Caco-2 (cell line): ENCODE measurements around the gene MTMR12. TPM values are rescaled to one million over a fixed set of nuclear protein-coding genes. Genes with fewer than 3 reads are reported as not detected.

Experiments used
- BruUV-seq: library from RNA; stranded (reverse); fragments of 400-500 nt; replicated peaks from 2 replicates; lab custom pipeline; 2021; lab: Mats Ljungman, UMichigan
- CTCF ChIA-PET: fragments of 300-600 bp; sonication (Branson Sonifier 250); formaldehyde crosslinking; loops from one replicate; lab custom pipeline; 2022; ENCODE audit warnings: antibody characterized with exemption; lab: Charles Lee
- POLR2A ChIA-PET: fragments of 300-600 bp; sonication (Branson Sonifier 250); formaldehyde crosslinking; loops from one replicate; lab custom pipeline; 2022; ENCODE audit warnings: antibody characterized with exemption; lab: Charles Lee
- DNase-seq, 2 experiments: peaks; one replicate each; pipeline versions ENCODE4 v3.0.0 to v3.0.0-alpha.2; 2020 to 2022
- H3K27me3 ChIP-seq: replicated peaks from 2 replicates; pipeline ENCODE4 v1.6.0; 2011; ENCODE audit warnings: low read length; ENCODE audit not compliant: control insufficient read depth, insufficient read depth
- H3K36me3 ChIP-seq: 2 replicates; pipeline ENCODE4 v1.5.1; 2011; ENCODE audit warnings: low read length; ENCODE audit not compliant: control insufficient read depth, insufficient read depth
- H3K4me1 ChIP-seq: fragments of 250-450 bp; sonication (Bioruptor Pico); 2 replicates; pipeline ENCODE4 v1.5.1; 2020; ENCODE audit warnings: mild to moderate bottlenecking
- H3K4me3 ChIP-seq: 2 replicates; pipeline ENCODE4 v1.5.1; 2011; ENCODE audit warnings: low read depth, mild to moderate bottlenecking, control low read depth, low read length
- H3K9me3 ChIP-seq: fragments of 250-450 bp; sonication (Bioruptor Pico); 2 replicates; pipeline ENCODE4 v1.5.1; 2020; ENCODE audit warnings: mild to moderate bottlenecking, moderate library complexity
- H3K27ac Mint-ChIP-seq: one replicate; pipeline ENCODE4 v1.8.0; 2022; ENCODE audit warnings: mixed read lengths; ENCODE audit not compliant: unreplicated experiment
- H3K27me3 Mint-ChIP-seq: one replicate; pipeline ENCODE4 v1.8.0; 2022; ENCODE audit warnings: mixed read lengths; ENCODE audit not compliant: insufficient read depth, unreplicated experiment
- H3K36me3 Mint-ChIP-seq: one replicate; pipeline ENCODE4 v1.8.0; 2022; ENCODE audit warnings: mild to moderate bottlenecking, mixed read lengths; ENCODE audit not compliant: insufficient read depth, unreplicated experiment
- H3K4me1 Mint-ChIP-seq: one replicate; pipeline ENCODE4 v1.8.0; 2022; ENCODE audit warnings: low read depth, mixed read lengths; ENCODE audit not compliant: unreplicated experiment
- H3K4me3 Mint-ChIP-seq: one replicate; pipeline ENCODE4 v1.8.0; 2022; ENCODE audit warnings: mild to moderate bottlenecking, moderate library complexity, mixed read lengths; ENCODE audit not compliant: unreplicated experiment
- H3K9me3 Mint-ChIP-seq: one replicate; pipeline ENCODE4 v1.8.0; 2022; ENCODE audit warnings: mixed read lengths; ENCODE audit not compliant: unreplicated experiment
- CTCF ChIP-seq, 2 experiments: fragments of 200-600 bp in 1 of 2; IDR thresholded peaks; 1 replicate in 1 of 2; 2 replicates in 1 of 2; pipeline versions ENCODE4 v1.5.1 to v1.8.0; 2011 to 2022; ENCODE audit warnings: antibody characterized with exemption in 1 of 2, control low read depth in 1 of 2, inconsistent platforms in 1 of 2, low read depth in 1 of 2, low read length in 1 of 2, mild to moderate bottlenecking in 1 of 2, moderate library complexity in 1 of 2; ENCODE audit not compliant: insufficient read depth in 1 of 2, severe bottlenecking in 1 of 2, unreplicated experiment in 1 of 2
- intact Hi-C: fragments of 100-400 bp; cut with micrococcal nuclease; formaldehyde crosslinking; loops from one replicate; pipeline ENCODE4 v1.10.0; 2022; ENCODE audit not compliant: unreplicated experiment
- total RNA-seq: library from RNA; stranded (reverse); gene quantifications from 2 replicates; pipeline ENCODE4 v1.2.3, GENCODE V29; 2022

The MTMR12 gene
- total RNA-seq, 1 experiment from 2014 or later: 35.1 TPM

DNA sequence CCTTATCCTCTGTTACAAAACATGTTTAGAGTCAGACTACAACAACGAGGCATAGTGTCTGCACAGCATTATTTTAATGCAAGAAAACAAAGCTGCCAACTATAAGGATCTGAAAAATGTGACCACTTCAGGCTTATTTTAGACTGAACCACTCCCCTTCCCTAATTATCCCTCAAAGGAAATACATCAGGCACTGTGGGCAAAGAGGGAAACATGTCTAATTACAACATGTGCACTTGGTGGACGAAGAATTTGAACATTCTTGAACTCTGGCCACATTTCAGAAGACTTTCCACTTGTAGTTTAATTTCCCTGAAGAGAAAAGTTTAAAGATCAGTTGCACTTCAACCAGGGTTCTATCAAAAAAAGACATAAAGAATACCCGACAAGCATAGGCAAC lies 3.8 kb downstream of the MTMR12 start:
- no peaks in the 10 kb centered on the region for H3K27me3 ChIP-seq
- no TSS peak for BruUV-seq
- Mint-ChIP-seq H3K36me3 (peaks cover 18% of the 10 kb centered on the region), H3K27ac (no peak overlapping the region), H3K4me1 (peaks cover 21% of the 10 kb centered on the region), H3K27me3 (no peaks in the 10 kb centered on the region), H3K9me3 (no peaks in the 10 kb centered on the region), H3K4me3 (no peak overlapping the region)
- ChIA-PET POLR2A (no interaction called here), CTCF (no interaction called here)
- TF ChIP-seq CTCF (IDR thresholded peaks at IDR 0.05; ENCODE audit: insufficient read depth in 1 of 2, low read depth in 1 of 2, low read length in 1 of 2, severe bottlenecking in 1 of 2, unreplicated experiment in 1 of 2): no peak
- no peak for DNase-seq
- no peaks in the 10 kb centered on the region for H3K9me3 ChIP-seq
- no peak overlapping the region for H3K4me3 ChIP-seq
- intact Hi-C loops: no loop called here
- H3K4me1 ChIP-seq: peaks cover 15% of the 10 kb centered on the region
- no peaks in the 10 kb centered on the region for H3K36me3 ChIP-seq

DNA sequence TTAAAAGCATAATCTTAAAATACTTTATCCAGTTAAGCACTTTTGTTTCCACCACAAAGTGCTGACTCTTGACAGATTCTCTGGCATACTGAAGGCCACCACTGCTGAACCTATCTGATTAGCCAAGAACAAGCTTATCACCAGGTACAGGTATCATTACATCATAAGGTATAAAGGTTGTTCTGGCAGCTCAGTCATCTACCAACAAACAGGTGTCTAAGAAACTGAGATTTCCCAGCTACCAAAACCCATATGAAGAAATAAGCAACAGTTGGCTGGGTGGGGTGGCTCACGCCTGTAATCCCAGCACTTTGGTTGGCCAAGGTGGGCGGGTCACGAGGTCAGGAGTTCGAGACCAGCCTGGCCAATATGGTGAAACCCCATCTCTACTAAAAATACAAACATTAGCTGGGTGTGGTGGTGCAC lies 5.0 kb downstream of the MTMR12 start:
- Mint-ChIP-seq H3K27me3 (no peaks in the 10 kb centered on the region), H3K4me3 (no peak overlapping the region), H3K4me1 (peaks cover 27% of the 10 kb centered on the region), H3K27ac (no peak overlapping the region), H3K36me3 (peaks cover 14% of the 10 kb centered on the region), H3K9me3 (no peaks in the 10 kb centered on the region)
- POLR2A ChIA-PET: interaction anchor here (0.7 to 1.1 kb wide), 2 partner anchors 56 to 134 kb away, joined by 3 to 5 read pairs; no protein-coding TSS in a partner anchor
- H3K4me3 ChIP-seq: no peak overlapping the region
- no peaks in the 10 kb centered on the region for H3K27me3 ChIP-seq
- intact Hi-C loops: no loop called here
- TF ChIP-seq CTCF (IDR thresholded peaks at IDR 0.05; ENCODE audit: insufficient read depth in 1 of 2, low read depth in 1 of 2, low read length in 1 of 2, severe bottlenecking in 1 of 2, unreplicated experiment in 1 of 2): no peak
- no TSS peak for BruUV-seq
- CTCF ChIA-PET: interaction anchor here (0.6 to 1.3 kb wide), 2 partner anchors 41 to 76 kb away, joined by 4 read pairs; no protein-coding TSS in a partner anchor
- H3K36me3 ChIP-seq: no peaks in the 10 kb centered on the region
- H3K4me1 ChIP-seq: peaks cover 23% of the 10 kb centered on the region
- H3K9me3 ChIP-seq: no peaks in the 10 kb centered on the region
- DNase-seq: peak in 1 of 2 experiments; percentile 26

- H3K9me3 ChIP-seq: no peaks in the 10 kb centered on the region
- H3K27ac Mint-ChIP-seq: no peak overlapping the region
- intact Hi-C loops: no loop called here
- peaks cover 15% of the 10 kb centered on the region for H3K4me1 ChIP-seq
- no peaks in the 10 kb centered on the region for H3K27me3 Mint-ChIP-seq
- peaks cover 18% of the 10 kb centered on the region for H3K4me1 Mint-ChIP-seq
- no TSS peak for BruUV-seq
- no peak for TF ChIP-seq CTCF (IDR thresholded peaks at IDR 0.05; ENCODE audit: insufficient read depth in 1 of 2, low read depth in 1 of 2, low read length in 1 of 2, severe bottlenecking in 1 of 2, unreplicated experiment in 1 of 2)
- H3K27me3 ChIP-seq: no peaks in the 10 kb centered on the region
- H3K36me3 ChIP-seq: no peaks in the 10 kb centered on the region
- no peak overlapping the region for H3K4me3 Mint-ChIP-seq
- peaks cover 7% of the 10 kb centered on the region for H3K36me3 Mint-ChIP-seq
- no peak for DNase-seq
- CTCF ChIA-PET: no interaction called here
- POLR2A ChIA-PET: no interaction called here
- H3K9me3 Mint-ChIP-seq: no peaks in the 10 kb centered on the region
- H3K4me3 ChIP-seq: no peak overlapping the region
Measured at GRCh38 chr5:32304622-32305021, 8.1 kb downstream of the MTMR12 start.
